GM15510 (cell line): ENCODE data around the gene LOXL1.

Experiments
- POLR2A ChIP-seq: IDR thresholded peaks from 3 replicates; pipeline ENCODE4 v1.6.1; 2011; ENCODE audit warnings: borderline replicate concordance; ENCODE audit not compliant: insufficient read length; ENCODE audit errors: extremely low read depth

Gene LOXL1

DNA sequence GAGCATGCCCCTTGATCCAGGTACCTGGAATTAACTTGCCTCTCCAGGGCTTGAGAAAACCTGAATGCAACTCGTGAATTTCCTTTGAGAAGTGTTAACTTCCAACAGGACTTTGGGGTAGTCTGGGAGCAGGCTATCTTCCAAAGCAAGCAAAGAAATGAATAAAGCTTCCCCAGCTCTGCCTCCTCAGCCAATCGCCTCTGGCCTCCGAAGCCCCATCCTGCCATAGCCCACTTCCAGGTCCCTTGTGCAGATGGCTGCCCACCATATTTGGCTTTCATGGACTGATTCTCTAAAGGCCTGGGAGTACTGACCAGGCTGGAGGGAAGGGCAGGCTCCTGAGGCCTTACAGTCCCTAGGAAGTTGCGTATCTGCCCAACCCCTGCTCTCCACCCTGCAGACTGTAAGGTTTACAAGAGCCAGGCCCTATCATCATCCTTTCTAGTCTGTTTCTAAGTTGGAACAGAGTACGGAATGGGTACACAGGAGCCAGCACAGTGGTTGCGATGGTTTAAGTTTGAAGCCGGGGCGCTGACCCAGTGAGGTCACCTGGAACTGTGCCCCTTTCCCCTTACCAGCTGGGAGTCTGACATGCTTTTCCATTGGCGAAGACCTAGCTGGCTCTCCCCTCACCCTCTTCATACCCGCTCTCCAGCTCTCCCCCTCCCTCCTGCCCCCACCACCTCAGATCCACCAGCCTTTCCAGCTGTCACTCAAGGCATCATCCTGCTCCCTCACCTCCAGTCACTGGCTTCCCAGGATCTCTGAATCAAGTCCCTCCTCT, 67.1 kb downstream of the LOXL1 start:
- no peak for TF ChIP-seq POLR2A

DNA sequence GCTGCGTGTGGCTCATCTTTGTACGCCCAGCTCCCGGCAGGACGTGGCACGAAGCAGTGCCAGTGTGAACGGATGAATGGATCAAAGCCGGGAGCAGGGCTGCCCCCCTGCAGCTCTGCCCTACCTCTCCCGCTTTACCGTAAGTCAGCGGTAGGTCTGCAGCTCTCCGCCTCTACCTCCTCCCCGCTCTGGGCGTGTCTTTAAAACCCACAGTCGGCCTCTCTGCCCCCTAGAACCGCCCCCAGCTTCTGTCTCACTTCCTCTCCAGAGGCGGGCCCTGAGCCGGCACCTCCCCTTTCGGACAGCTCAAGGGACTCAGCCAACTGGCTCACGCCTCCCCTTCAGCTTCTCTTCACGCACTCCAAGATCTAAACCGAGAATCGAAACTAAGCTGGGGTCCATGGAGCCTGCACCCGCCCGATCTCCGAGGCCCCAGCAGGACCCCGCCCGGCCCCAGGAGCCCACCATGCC, 68.2 kb downstream of the LOXL1 start, which contains the start of gene PML:
PML (plus strand) TSS at position 304 of the 471 bp plus-strand sequence; CDS start at position 401, 97 bp downstream.
- peak; percentile 52 for TF ChIP-seq POLR2A

DNA sequence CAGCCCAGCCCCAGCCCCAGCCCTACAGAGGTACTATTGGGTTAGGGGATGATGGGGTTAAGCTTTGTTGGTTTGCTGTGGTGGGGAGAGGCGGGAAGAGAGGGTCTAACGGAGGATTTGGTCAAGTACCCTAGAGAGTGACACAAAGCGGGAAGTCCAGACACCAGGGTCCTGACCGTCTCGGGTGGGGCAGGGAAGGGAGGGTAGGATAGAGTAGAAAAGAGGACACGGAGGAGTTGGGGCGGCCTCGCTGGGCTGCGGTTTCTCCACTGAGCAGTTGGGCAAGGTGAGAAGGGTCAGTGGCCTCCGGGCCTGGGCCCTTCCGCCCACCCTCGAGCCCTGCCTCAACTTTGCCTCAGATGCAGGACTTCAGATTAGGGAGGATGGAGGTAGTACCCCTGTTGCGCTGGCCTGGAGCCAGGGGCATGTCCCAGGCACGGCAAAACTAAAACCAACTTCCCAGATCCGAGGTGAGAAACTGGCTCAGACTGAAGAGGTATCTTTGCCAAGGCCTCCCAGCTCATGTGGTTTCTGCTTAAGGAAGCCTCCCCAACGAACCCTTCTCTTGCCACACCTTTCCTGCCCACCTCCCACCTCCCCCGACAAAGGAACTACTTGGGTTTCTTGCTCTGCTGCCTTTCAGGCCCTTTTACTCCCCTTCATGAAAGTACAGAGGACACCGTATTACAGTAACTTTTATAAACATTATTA, 68.8 kb downstream of the LOXL1 start:
- peak; percentile 21 for TF ChIP-seq POLR2A

DNA sequence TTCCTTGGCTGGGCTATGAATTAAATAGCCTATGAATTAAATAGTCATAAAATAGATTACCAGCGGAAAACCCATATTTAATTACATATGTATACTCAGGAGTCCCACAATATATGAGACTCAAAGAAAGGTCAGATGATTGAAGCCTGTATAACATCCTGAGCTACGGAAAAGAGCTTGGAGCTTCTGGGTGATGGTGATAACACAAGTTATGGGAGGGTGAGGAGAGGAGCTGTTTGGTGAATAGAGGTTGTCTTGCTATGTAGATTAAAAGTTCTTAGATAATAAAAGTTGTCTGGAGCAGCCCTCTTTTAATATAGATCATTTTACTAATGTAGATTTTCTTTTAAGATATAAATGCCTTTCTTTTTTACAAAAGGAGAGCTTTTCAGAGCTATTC, 70.0 kb downstream of the LOXL1 start:
- no peak for TF ChIP-seq POLR2A

DNA sequence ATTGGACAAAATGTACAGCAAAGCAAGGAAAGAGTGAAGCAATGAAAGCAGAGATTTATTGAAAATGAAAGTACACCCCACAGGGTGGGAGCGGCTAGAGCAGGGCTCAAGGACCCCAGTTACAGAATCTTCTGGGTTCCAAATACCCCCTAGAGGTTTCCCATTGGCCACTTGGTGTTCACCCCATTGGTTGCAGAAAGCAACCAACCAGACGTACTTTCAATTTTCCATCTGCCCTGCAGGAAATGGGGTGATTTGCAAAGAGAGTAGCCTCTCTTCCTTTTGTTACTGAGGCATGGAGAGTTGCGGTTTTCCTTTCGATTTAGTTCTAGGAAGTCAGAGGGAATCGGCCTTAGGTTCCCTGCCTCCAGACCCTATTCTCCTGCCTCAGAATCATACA, 70.7 kb downstream of the LOXL1 start:
- TF ChIP-seq POLR2A = no peak

DNA sequence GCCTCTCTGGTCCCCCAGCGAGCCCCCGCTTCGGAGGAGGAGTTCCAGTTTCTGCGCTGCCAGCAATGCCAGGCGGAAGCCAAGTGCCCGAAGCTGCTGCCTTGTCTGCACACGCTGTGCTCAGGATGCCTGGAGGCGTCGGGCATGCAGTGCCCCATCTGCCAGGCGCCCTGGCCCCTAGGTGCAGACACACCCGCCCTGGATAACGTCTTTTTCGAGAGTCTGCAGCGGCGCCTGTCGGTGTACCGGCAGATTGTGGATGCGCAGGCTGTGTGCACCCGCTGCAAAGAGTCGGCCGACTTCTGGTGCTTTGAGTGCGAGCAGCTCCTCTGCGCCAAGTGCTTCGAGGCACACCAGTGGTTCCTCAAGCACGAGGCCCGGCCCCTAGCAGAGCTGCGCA, 71.7 kb downstream of the LOXL1 start:
- TF ChIP-seq POLR2A = no peak
